Keratinocyte (primary cell): ENCODE results near the gene TMEM125. TPM values are rescaled to one million over a fixed set of nuclear protein-coding genes. Genes with fewer than 3 reads are reported as not detected.
A peak's percentile ranks its signal among the peaks of the same experiment; 100 is the strongest.

Experiments
- DNase-seq: peaks from one replicate; pipeline ENCODE4 v3.0.0-alpha.2; 2011; ENCODE audit warnings: low read depth, missing footprints, low spot score
- FAIRE-seq: peaks from 2 replicates; lab custom pipeline; 2011; peaks lifted over from hg19 to GRCh38; lab: Jason Lieb, UNC
- H2AFZ ChIP-seq: 2 replicates; pipeline ENCODE4 v1.6.0; 2012; ENCODE audit warnings: low read length, control low read depth, inconsistent platforms; ENCODE audit not compliant: control insufficient read depth
- H3K27ac ChIP-seq: 2 replicates; pipeline ENCODE4 v1.5.1; 2011; ENCODE audit warnings: low read length; ENCODE audit not compliant: control insufficient read depth, insufficient read depth
- H3K27me3 ChIP-seq: 3 replicates; pipeline ENCODE4 v1.6.0; 2011; ENCODE audit warnings: low read length; ENCODE audit not compliant: control insufficient read depth, insufficient read depth; ENCODE audit errors: extremely low read depth
- H3K36me3 ChIP-seq, 2 experiments: 2 replicates in 1 of 2; 3 replicates in 1 of 2; pipeline ENCODE4 v1.5.1; 2011; ENCODE audit warnings: low read length in 2 of 2, mild to moderate bottlenecking in 1 of 2; ENCODE audit not compliant: control insufficient read depth in 2 of 2, insufficient read depth in 2 of 2; ENCODE audit errors: extremely low read depth in 1 of 2
- H3K4me1 ChIP-seq: 3 replicates; pipeline ENCODE4 v1.5.1; 2011; ENCODE audit warnings: low read length; ENCODE audit not compliant: control insufficient read depth, insufficient read depth; ENCODE audit errors: extremely low read depth
- H3K4me2 ChIP-seq: 3 replicates; pipeline ENCODE4 v1.6.0; 2011; ENCODE audit warnings: low read depth, low read length; ENCODE audit not compliant: control insufficient read depth, insufficient read depth; ENCODE audit errors: extremely low read depth
- H3K4me3 ChIP-seq, 3 experiments: fragments of 200-600 bp in 1 of 3; sonication (generic) in 1 of 3; 2 replicates in 2 of 3; 3 replicates in 1 of 3; pipeline ENCODE4 v1.5.1; 2011 to 2016; ENCODE audit warnings: low read length in 3 of 3, mild to moderate bottlenecking in 3 of 3, control low read depth in 2 of 3, inconsistent platforms in 1 of 3, low read depth in 1 of 3, mixed read lengths in 1 of 3, mixed run types in 1 of 3, moderate library complexity in 1 of 3; ENCODE audit not compliant: control insufficient read depth in 2 of 3, insufficient read depth in 2 of 3; ENCODE audit errors: extremely low read depth in 1 of 3
- H3K79me2 ChIP-seq: 2 replicates; pipeline ENCODE4 v1.6.0; 2012; ENCODE audit warnings: low read length; ENCODE audit not compliant: control insufficient read depth, insufficient read depth
- H3K9ac ChIP-seq: 3 replicates; pipeline ENCODE4 v1.6.0; 2011; ENCODE audit warnings: low read length; ENCODE audit not compliant: control insufficient read depth, insufficient read depth; ENCODE audit errors: extremely low read depth
- H3K9me1 ChIP-seq: 3 replicates; pipeline ENCODE4 v1.6.0; 2011; ENCODE audit warnings: low read length; ENCODE audit not compliant: control insufficient read depth, insufficient read depth; ENCODE audit errors: extremely low read depth
- H3K9me3 ChIP-seq: 2 replicates; pipeline ENCODE4 v1.5.1; 2012; ENCODE audit warnings: low read depth, low read length; ENCODE audit not compliant: control insufficient read depth
- H4K20me1 ChIP-seq: 3 replicates; pipeline ENCODE4 v1.6.0; 2011; ENCODE audit warnings: low read length; ENCODE audit not compliant: control insufficient read depth, insufficient read depth; ENCODE audit errors: extremely low read depth
- EZH2 ChIP-seq: IDR thresholded peaks from one replicate; pipeline ENCODE4 v1.6.1; 2012; ENCODE audit warnings: inconsistent platforms, mild to moderate bottlenecking, low read length, moderate library complexity
- dilution Hi-C: fragments of 300-500 bp; cut with MboI; formaldehyde crosslinking; loops from one replicate; pipeline ENCODE4 v1.7.0; 2020; ENCODE audit warnings: low sequenced_read_pairs; ENCODE audit not compliant: extremely low pct_ligation_motif_present
- polyA plus RNA-seq, 5 experiments: library from polyadenylated mRNA; depleted of rRNA in 3 of 5; stranded (reverse) in 3 of 5; stranded (forward) in 1 of 5; unstranded in 1 of 5; fragments of >200 nt; gene quantifications; 1 replicate in 1 of 5; 2 replicates in 3 of 5; 3 replicates in 1 of 5; pipeline versions ENCODE4 v1.2.1 to v1.2.3, GENCODE V29; 2011 to 2012; ENCODE audit warnings: missing spikeins in 2 of 5, low read depth in 1 of 5, low replicate concordance in 1 of 5
- TF ChIP-seq, protein P1 (sequence below), 3 experiments: IDR thresholded peaks in 1 of 3; conservative IDR thresholded peaks in 1 of 3; optimal IDR thresholded peaks in 1 of 3; 2 replicates in 2 of 3; 3 replicates in 1 of 3; pipeline versions ENCODE3 to v1.5.1; 2011; ENCODE audit warnings: low read length in 3 of 3, mild to moderate bottlenecking in 3 of 3, moderate library complexity in 2 of 3, control low read depth in 1 of 3, inconsistent platforms in 1 of 3; ENCODE audit not compliant: insufficient read depth in 2 of 3; ENCODE audit errors: extremely low read depth in 1 of 3

TMEM125 gene
- polyA plus RNA-seq, 1 donor (not counting 4 experiments of a cell fraction or from before 2014, with no cell fraction given): 0.92 TPM

DNA sequence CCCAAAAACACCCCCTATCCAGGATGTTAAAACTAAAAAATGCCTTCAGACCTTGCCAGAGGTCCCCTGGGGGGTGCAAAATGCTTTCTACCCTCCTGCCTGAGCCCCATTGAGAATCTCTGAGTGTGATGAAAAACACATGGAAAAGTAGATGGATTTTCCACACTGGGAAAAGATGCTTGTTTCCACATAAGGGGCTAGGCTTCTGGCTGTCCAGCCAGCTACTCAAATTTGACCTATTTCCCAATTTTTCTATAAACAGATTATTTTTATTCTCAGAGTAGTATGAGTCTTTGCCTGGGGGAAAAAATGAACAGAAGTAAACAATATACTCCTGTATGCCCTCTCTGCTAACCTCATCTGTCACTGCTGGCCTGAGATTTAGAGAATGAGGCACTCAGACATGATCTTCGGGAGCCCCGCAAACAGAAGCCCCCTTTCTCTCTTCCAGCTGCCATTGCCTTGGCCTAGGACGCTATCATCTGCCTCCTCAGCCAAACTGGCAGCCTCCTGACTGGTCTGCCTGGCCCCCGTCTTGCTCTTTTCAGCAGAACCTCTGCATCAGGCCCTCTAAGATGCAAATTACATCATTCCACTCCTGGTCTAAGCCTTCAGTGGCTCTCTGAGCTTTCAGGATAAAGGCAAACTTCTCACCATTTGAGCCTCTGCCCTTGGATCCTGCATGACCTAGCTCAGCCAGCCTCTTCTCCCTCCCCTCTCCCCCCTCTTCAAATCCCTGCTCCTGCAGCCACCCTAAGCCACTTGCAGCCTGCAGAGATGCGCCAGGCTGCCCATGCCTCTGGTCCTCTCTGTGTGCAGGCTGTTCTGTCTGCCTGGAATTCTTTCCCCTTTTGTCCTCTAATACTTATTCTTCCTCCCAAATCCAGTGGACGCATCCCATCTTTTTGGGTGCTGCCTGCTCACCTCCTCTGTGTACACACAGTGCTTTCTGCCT is 39.7 kb upstream of the TMEM125 start:
- FAIRE-seq (no peak), DNase-seq (no peak)
- H3K4me1 ChIP-seq: peaks cover 11% of the 10 kb centered on the region
- TF ChIP-seq, protein P1, sequence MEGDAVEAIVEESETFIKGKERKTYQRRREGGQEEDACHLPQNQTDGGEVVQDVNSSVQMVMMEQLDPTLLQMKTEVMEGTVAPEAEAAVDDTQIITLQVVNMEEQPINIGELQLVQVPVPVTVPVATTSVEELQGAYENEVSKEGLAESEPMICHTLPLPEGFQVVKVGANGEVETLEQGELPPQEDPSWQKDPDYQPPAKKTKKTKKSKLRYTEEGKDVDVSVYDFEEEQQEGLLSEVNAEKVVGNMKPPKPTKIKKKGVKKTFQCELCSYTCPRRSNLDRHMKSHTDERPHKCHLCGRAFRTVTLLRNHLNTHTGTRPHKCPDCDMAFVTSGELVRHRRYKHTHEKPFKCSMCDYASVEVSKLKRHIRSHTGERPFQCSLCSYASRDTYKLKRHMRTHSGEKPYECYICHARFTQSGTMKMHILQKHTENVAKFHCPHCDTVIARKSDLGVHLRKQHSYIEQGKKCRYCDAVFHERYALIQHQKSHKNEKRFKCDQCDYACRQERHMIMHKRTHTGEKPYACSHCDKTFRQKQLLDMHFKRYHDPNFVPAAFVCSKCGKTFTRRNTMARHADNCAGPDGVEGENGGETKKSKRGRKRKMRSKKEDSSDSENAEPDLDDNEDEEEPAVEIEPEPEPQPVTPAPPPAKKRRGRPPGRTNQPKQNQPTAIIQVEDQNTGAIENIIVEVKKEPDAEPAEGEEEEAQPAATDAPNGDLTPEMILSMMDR (optimal IDR thresholded peaks at IDR 0.05 in 1 of 3, IDR thresholded peaks at IDR 0.05 in 1 of 3, conservative IDR thresholded peaks at IDR 0.05 in 1 of 3; ENCODE audit: extremely low read depth in 1 of 3, insufficient read depth in 2 of 3, low read length in 3 of 3): no peak
- TF ChIP-seq EZH2: no peak
- H3K9me1 ChIP-seq: no peaks in the 10 kb centered on the region
- dilution Hi-C loops: no loop called here
- no peak overlapping the region for H3K4me2 ChIP-seq
- no peaks in the 10 kb centered on the region for H4K20me1 ChIP-seq
- no peak overlapping the region for H3K4me3 ChIP-seq
- H3K9me3 ChIP-seq: no peaks in the 10 kb centered on the region
- no peak overlapping the region for H3K9ac ChIP-seq
- no peaks in the 10 kb centered on the region for H3K27me3 ChIP-seq
- H3K79me2 ChIP-seq: no peaks in the 10 kb centered on the region
- no peaks in the 10 kb centered on the region for H3K36me3 ChIP-seq
- no peak overlapping the region for H2AFZ ChIP-seq
- H3K27ac ChIP-seq: no peak overlapping the region

DNA sequence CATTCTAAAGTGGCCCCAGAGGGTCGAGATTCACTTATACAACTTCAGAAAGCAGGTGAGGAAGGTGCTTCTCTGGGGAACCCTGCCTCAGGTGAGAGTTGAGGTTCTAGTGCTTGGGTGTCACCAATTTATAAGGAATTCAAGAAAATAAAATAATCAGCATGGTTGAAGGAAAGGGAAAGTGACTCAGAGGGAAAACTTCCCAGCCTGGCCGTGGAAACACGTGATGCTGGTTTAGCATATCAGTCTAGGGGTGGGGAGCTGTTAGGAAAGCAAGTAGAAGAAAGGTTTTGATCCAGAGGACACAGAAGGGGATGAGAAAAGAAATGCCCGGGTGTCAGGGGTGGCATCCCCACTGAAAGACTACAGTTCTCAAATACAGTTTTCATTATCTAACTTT is 37.7 kb upstream of the TMEM125 start:
- Histone ChIP-seq H3K36me3 (no peaks in the 10 kb centered on the region), H3K27ac (peak overlapping the region; percentile 18), H2AFZ (peak overlapping the region; percentile 75), H3K27me3 (no peaks in the 10 kb centered on the region), H3K9ac (no peak overlapping the region), H3K79me2 (no peaks in the 10 kb centered on the region), H3K4me2 (peak overlapping the region; percentile 55), H3K9me3 (no peaks in the 10 kb centered on the region), H4K20me1 (no peaks in the 10 kb centered on the region), H3K4me1 (peaks cover 15% of the 10 kb centered on the region), H3K9me1 (no peaks in the 10 kb centered on the region), H3K4me3 (no peak overlapping the region)
- DNase-seq: no peak
- peak; percentile 68 for FAIRE-seq
- no peak for TF ChIP-seq EZH2
- TF ChIP-seq, protein P1 (optimal IDR thresholded peaks at IDR 0.05 in 1 of 3, IDR thresholded peaks at IDR 0.05 in 1 of 3, conservative IDR thresholded peaks at IDR 0.05 in 1 of 3; ENCODE audit: extremely low read depth in 1 of 3, insufficient read depth in 2 of 3, low read length in 3 of 3): no peak
- dilution Hi-C loops: no loop called here
